GM19463 (cell line): Measurements from ENCODE around the gene ARID4A.
"Not testable (repeated sequence)": the region's sequence is repeated elsewhere in the genome, so short reads cannot be mapped to it uniquely, and the experiment has no call there.

Experiments
- ATAC-seq: cut with Tn5 transposase; IDR thresholded peaks from one replicate; pipeline ENCODE4 v1.9.1; 2021; ENCODE audit warnings: mild to moderate bottlenecking, moderate library complexity; ENCODE audit not compliant: unreplicated experiment

ARID4A gene

GRCh38 chr14:58356268-58356667, 57.9 kb downstream of the ARID4A start:
- ATAC-seq: no peak

GRCh38 chr14:58362272-58362671, 63.9 kb downstream of the ARID4A start:
- ATAC-seq: not testable (repeated sequence)

GRCh38 chr14:58362798-58363412, 64.5 kb downstream of the ARID4A start:
- ATAC-seq: no peak

- ATAC-seq: no peak
These were observed 66.0 kb downstream of the ARID4A start for GRCh38 chr14:58364316-58364715.

- no peak for ATAC-seq
These were observed 68.9 kb downstream of the ARID4A start for GRCh38 chr14:58367296-58367695.

- ATAC-seq: no peak
These were observed 70.6 kb downstream of the ARID4A start for GRCh38 chr14:58368956-58369355.

- no peak for ATAC-seq
These were observed 78.4 kb downstream of the ARID4A start for GRCh38 chr14:58376791-58377190.

- ATAC-seq: no peak
These were observed 92.5 kb downstream of the ARID4A start for GRCh38 chr14:58390830-58391229.

- no peak for ATAC-seq
These were observed 97.1 kb downstream of the ARID4A start for GRCh38 chr14:58395562-58395811.

GRCh38 chr14:58395812-58396788, 97.7 kb downstream of the ARID4A start, which contains the start of gene TOMM20L:
TSS of gene TOMM20L (plus strand) at chr14:58395930. CDS start at chr14:58395958, 28 bp downstream.
- ATAC-seq: peak; percentile 95

GRCh38 chr14:58397156-58397555, 98.8 kb downstream of the ARID4A start:
- ATAC-seq: no peak

GRCh38 chr14:58398495-58398894, 100.1 kb downstream of the ARID4A start:
- ATAC-seq: no peak

GRCh38 chr14:58398895-58399294, 100.5 kb downstream of the ARID4A start:
- no peak for ATAC-seq

GRCh38 chr14:58401587-58401986, 103.2 kb downstream of the ARID4A start:
- no peak for ATAC-seq

GRCh38 chr14:58408681-58409215, 110.4 kb downstream of the ARID4A start:
- no peak for ATAC-seq

- ATAC-seq: no peak
These were observed 116.5 kb downstream of the ARID4A start for GRCh38 chr14:58414845-58415244.

- ATAC-seq: no peak
These were observed 117.5 kb downstream of the ARID4A start for GRCh38 chr14:58415636-58416547.

GRCh38 chr14:58416934-58417333, 118.6 kb downstream of the ARID4A start:
- not testable (repeated sequence) for ATAC-seq
